GM18505 (cell line): ENCODE results near the gene ARL3.
"Not testable (repeated sequence)": the region's sequence is repeated elsewhere in the genome, so short reads cannot be mapped to it uniquely, and the experiment has no call there.

Experiments used
- ATAC-seq: cut with Tn5 transposase; IDR thresholded peaks from one replicate; pipeline ENCODE4 v1.9.1; 2021; ENCODE audit not compliant: unreplicated experiment
- POLR2A ChIP-seq: IDR thresholded peaks from 4 replicates; pipeline ENCODE4 v1.6.1; 2011; ENCODE audit warnings: borderline replicate concordance; ENCODE audit not compliant: insufficient read depth, insufficient read length; ENCODE audit errors: extremely low read depth

The ARL3 gene

GRCh38 chr10:102668326-102669107, 45.7 kb downstream of the ARL3 start:
- ATAC-seq: no peak
- no peak for TF ChIP-seq POLR2A

GRCh38 chr10:102667411-102667810, 46.8 kb downstream of the ARL3 start:
- not testable (repeated sequence) for ATAC-seq

GRCh38 chr10:102665904-102666509, 48.2 kb downstream of the ARL3 start:
- no peak for ATAC-seq
- no peak for TF ChIP-seq POLR2A

GRCh38 chr10:102661658-102662028, 52.6 kb downstream of the ARL3 start:
- TF ChIP-seq POLR2A: no peak
- no peak for ATAC-seq

- peak; percentile 75 for ATAC-seq
- TF ChIP-seq POLR2A: peak; percentile 53
Observed at GRCh38 chr10:102660888-102661657, 53.1 kb downstream of the ARL3 start.

GRCh38 chr10:102658802-102659201, 55.4 kb downstream of the ARL3 start:
- TF ChIP-seq POLR2A: no peak

GRCh38 chr10:102657984-102658724, 56.0 kb downstream of the ARL3 start:
- no peak for TF ChIP-seq POLR2A
- no peak for ATAC-seq

More at GRCh38 chr10:102658802-102659201, 55.4 kb downstream of the ARL3 start:
- ATAC-seq: no peak

GRCh38 chr10:102657451-102657850, 56.7 kb downstream of the ARL3 start:
- no peak for TF ChIP-seq POLR2A
- no peak for ATAC-seq

GRCh38 chr10:102656791-102657371, 57.3 kb downstream of the ARL3 start:
- ATAC-seq: no peak
- no peak for TF ChIP-seq POLR2A

GRCh38 chr10:102656026-102656425, 58.2 kb downstream of the ARL3 start:
- no peak for TF ChIP-seq POLR2A
- no peak for ATAC-seq

- no peak for TF ChIP-seq POLR2A
- no peak for ATAC-seq
Observed at GRCh38 chr10:102654969-102655368, 59.2 kb downstream of the ARL3 start.

GRCh38 chr10:102654566-102654965, 59.6 kb downstream of the ARL3 start:
- no peak for TF ChIP-seq POLR2A
- no peak for ATAC-seq

- ATAC-seq: no peak
- no peak for TF ChIP-seq POLR2A
Observed at GRCh38 chr10:102653060-102653459, 61.1 kb downstream of the ARL3 start.
